H1 (cell line): ENCODE results near the gene NAXD. TPM values are rescaled to one million over a fixed set of nuclear protein-coding genes. Genes with fewer than 3 reads are reported as not detected.

Experiments
- ATF2 ChIP-seq: IDR thresholded peaks from 2 replicates; pipeline ENCODE4 v1.6.1; 2012; ENCODE audit warnings: low read length, inconsistent platforms
- BRCA1 ChIP-seq: IDR thresholded peaks from 2 replicates; pipeline ENCODE4 v1.6.1; 2012; ENCODE audit warnings: low read depth, low read length, improper control_type of control experiment
- CBX5 ChIP-seq: fragments of 300-800, 300-1000 bp; sonication (generic); IDR thresholded peaks from 2 replicates; pipeline ENCODE4 v1.7.1; 2016; ENCODE audit warnings: antibody characterized with exemption, low read length, low read depth
- CHD7 ChIP-seq: fragments of 300-600 bp; sonication (generic); IDR thresholded peaks from 2 replicates; pipeline ENCODE4 v1.7.1; 2012; ENCODE audit warnings: low read length, moderate library complexity, mild to moderate bottlenecking, inconsistent platforms; ENCODE audit not compliant: insufficient replicate concordance
- JUN ChIP-seq: IDR thresholded peaks from 2 replicates; pipeline ENCODE4 v1.6.1; 2011; ENCODE audit warnings: low read depth, mild to moderate bottlenecking, improper control_type of control experiment, low read length
- MAFK ChIP-seq: IDR thresholded peaks from 2 replicates; pipeline ENCODE4 v1.6.1; 2012; ENCODE audit warnings: low read depth, mild to moderate bottlenecking, improper control_type of control experiment, low read length
- MAX ChIP-seq: IDR thresholded peaks from 2 replicates; pipeline ENCODE4 v1.6.1; 2012; ENCODE audit warnings: inconsistent platforms
- NRF1 ChIP-seq: IDR thresholded peaks from 2 replicates; pipeline ENCODE4 v1.6.1; 2011; ENCODE audit warnings: mild to moderate bottlenecking, low read depth, low read length, improper control_type of control experiment
- SRF ChIP-seq: IDR thresholded peaks from 2 replicates; pipeline ENCODE4 v1.6.1; 2011; ENCODE audit warnings: mild to moderate bottlenecking, low read depth, low read length, moderate library complexity
- TAF7 ChIP-seq: optimal IDR thresholded peaks from 2 replicates; pipeline ENCODE3; 2011; ENCODE audit warnings: low read depth, mild to moderate bottlenecking, inconsistent platforms, low read length, moderate library complexity, borderline replicate concordance
- polyA plus RNA-seq, 7 experiments: library from polyadenylated mRNA; depleted of rRNA in 3 of 7; stranded (reverse) in 5 of 7; unstranded in 2 of 7; fragments of >200 nt in 5 of 7; fragments of 200-250 nt in 2 of 7; gene quantifications; 1 replicate in 5 of 7; 2 replicates in 1 of 7; 4 replicates in 1 of 7; pipeline versions ENCODE4 v1.2.1 to v1.2.3, GENCODE V29; 2011 to 2013; ENCODE audit warnings: missing spikeins in 2 of 7, mixed read lengths in 2 of 7
- total RNA-seq: library from RNA; stranded (reverse); fragmentation: NEBNext Ultra II Directional; extraction: Animal tissue kit (Norgen Biotek cat#: 25700); gene quantifications from 2 replicates; pipeline ENCODE4 v1.2.1, GENCODE V29; 2021

The NAXD gene
- total and polyA plus RNA-seq, 2 of the 8 experiments (the other 6 are each of a cell fraction or from before 2014, with no cell fraction given): 25.4 to 35.5 TPM

- TF ChIP-seq CHD7 (no peak), JUN (no peak), MAFK (no peak), TAF7 (no peak), ATF2 (no peak), CBX5 (no peak), SRF (no peak), NRF1 (no peak), BRCA1 (no peak), MAX (no peak)
Measured at GRCh38 chr13:110657196-110657595, 41.9 kb downstream of the NAXD start (continued).
